GM04504 (cell line): ENCODE results near the gene MED13L.
A peak's percentile ranks its signal among the peaks of the same experiment; 100 is the strongest.
"Not testable (repeated sequence)": the region's sequence is repeated elsewhere in the genome, so short reads cannot be mapped to it uniquely, and the experiment has no call there.

Experiments used
- DNase-seq: peaks from one replicate; pipeline ENCODE4 v3.0.0-alpha.2; 2012; ENCODE audit warnings: low read depth

The MED13L gene

GRCh38 chr12:116055895-116056607, 221.4 kb downstream of the MED13L start:
- DNase-seq: no peak

DNA sequence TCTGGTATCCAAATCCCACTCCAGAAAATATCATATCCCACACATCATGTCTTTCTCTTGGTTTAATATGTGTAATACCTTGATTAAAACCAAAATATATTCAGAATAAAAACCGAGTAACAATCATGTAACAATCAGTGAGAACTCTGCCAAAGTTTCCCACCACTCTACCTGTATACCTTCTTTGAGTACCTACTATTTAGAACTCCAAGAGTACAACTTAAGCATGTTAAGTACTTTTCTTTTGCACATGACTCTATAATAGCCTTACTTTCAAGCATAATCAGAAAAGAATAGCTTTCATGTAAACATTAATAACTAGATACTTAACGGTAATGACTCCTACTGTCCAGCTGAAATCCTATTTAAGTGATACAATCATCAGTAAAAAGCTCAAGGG, 223.2 kb downstream of the MED13L start:
- DNase-seq: no peak

DNA sequence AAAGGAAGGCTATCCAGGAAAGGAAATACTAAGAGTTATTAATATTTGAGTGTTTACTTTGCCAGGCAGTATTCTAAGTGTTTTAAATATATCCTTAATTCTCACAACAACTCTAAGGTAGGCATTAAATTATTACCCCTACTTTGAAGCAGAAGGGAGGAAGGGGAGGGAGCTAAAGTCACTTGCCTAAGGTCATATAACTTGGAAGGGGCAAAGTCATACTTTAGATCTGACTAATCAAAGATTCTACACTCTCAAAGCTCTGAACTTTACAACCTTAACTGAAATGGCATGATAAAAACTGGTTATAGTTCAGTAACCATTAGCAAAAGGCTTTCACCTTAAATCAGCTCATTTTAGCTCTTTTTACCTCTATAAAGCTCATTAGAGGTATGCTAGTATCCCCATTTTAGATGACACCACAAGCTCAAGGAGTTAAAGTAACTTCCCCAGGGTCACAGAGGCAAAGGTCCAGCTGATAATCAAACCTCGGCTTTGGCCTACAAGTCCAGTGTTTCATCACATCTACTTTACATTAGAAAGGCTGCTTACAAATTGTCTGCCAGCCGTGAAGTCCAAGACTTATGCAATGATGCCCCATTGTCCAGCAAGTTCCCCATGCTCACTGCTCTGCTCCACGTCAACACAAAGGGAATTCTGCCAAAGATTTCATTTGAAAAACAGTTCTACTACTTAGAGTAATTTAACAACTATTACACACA, 223.9 kb downstream of the MED13L start:
- DNase-seq: peak; percentile 53

- no peak for DNase-seq
Observed at GRCh38 chr12:116050275-116050674, 227.2 kb downstream of the MED13L start.

- DNase-seq: no peak
Observed at GRCh38 chr12:116048879-116049278, 228.6 kb downstream of the MED13L start.

DNA sequence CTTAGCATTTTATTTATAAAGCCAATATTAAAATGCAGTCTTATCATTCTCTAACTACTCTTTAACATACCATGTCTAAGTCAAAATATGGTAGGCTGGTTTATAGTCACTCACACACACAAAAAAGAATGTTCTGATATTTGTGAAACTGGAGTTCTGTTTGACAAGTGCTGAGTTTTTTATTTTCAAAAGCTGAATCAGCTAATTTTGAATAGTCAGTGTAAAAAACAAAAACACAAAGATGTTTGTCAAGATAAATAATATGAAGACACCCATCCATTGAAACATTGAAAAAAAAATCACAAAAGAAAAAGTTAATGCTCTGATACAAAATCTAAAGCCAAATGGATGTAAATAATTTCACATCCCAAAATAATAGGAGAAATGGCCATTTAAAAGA, 231.5 kb downstream of the MED13L start:
- no peak for DNase-seq

DNA sequence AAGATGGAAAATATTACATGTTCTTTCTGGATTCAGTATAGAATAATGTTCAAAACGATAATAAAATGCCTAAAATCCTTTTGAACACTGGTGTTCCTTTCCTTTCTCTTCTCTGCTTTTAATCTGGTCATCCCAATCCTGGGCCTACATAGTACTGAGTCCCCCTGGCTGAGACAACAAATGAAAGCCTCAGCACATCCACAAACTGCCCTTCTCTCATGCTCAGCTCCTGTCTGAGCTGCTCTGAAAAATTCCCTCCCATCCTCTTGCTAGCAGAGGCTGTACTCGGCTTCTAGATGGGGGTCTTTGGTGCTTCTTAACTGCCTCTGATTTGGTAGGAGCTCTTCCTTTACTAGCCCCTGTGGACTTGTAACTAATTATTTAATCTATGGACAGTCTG, 232.3 kb downstream of the MED13L start:
- no peak for DNase-seq

DNA sequence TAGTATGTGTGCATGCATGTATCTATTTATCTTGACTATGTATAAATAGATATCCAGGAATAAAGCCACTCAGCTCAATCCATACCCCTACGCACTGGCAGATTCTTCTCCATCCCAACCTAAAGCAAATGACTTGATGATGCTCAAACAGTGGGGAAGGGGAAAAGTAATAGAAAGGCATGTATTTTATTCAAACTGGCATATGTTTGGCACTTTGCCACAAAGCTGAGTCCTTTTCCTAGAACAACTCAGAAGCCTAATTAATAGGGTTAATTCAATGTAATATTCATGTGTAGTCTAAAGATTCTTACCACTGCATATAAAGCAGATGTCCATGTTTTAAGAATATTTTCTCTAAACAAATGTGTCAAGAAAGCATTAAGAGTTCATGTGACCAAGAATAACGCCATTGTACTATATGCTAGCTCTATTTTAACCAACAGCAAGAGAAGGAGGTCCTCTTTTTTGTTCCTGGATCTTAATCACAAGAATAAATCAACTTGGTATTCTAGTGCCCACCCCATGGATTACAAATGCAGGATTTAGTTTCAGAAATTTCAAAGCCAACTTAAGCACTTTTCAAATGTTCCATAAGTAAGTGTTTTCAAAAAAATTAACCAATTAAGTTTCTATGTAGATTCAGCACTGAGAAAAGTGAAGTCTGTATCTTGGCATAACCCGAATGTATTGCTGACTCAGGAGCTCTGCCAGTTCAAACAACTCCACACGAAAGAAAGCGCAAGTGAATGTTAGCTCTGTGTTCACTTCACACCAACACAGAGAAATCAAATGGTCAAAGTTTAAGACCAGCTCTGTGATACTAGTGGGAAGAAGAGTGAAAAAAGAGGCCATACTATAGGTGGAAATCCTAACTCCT, 233.6 kb downstream of the MED13L start:
- no peak for DNase-seq

DNA sequence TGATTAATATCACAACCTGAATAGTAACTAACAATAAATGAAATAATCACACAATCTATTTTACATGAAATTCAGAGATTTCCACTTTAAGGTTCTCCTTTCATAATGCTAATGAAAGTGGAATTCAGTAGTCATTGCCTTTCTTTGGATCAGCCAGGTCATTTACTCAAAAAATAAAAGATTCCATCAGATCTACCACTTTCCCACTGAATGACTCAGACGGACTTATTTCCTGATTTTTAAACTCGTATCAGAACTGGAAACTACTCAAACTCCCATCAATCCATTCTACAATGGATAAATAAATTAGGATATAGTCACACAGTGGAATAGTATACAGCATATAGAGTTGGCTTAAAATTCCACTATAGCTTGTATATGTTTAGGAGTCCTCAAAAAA, 237.1 kb downstream of the MED13L start:
- no peak for DNase-seq

DNA sequence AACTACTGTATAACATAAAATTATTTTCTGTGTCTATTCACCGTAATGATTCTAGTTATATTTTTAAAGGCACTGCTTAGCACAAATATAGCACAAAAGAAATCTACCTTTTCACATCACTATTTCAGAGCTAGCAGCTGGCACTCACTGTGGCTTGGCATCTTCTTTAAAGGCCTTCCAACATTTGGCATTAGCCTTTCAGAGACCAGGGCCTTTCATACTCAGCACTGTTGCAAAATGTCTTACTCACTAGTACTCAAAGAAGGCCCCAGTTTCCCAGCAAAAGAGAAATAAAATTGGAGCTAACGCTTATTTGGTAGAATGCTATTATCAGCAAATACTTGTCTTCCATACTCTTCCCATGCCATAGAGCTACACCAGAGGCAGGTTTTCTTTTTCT, 238.4 kb downstream of the MED13L start:
- no peak for DNase-seq

GRCh38 chr12:116037941-116038837, 239.3 kb downstream of the MED13L start:
- peak; percentile 59 for DNase-seq

- DNase-seq: no peak
Observed at GRCh38 chr12:116033765-116034164, 243.7 kb downstream of the MED13L start.

DNA sequence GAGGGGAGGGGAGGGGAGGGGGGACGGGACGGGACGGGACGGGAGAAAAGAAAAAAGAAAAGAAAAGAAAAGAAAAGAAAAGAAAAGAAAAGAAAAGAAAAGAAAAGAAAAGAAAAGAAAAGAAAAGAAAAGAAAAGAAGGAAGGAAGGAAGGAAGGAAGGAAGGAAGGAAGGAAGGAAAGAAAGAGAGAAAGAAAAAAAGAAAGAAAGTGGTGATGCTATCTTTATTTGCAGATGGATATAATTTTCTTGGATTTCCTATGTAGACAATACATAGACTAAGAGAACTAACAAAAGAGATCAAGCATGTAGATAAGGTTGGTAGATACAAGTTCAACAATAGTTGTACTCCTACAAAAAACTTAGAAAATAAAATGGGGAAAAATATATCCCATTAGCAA, 245.9 kb downstream of the MED13L start:
- DNase-seq: not testable (repeated sequence)

GRCh38 chr12:116028619-116029018, 248.9 kb downstream of the MED13L start:
- no peak for DNase-seq

DNA sequence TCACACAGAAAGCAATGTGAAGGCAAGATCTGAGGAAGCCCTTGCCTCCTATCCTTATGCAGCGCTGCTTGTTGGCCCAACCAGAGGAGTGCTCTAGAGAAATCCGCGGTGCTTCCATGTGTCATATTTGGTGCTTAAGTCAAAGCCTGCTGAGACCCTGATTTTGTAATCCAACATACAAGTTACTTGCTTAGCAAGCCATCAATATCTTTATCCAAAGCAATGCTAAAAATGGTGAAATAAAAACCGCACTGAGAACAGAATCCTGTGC, 250.0 kb downstream of the MED13L start:
- DNase-seq: no peak

GRCh38 chr12:116026768-116027550, 250.5 kb downstream of the MED13L start:
- DNase-seq: no peak

GRCh38 chr12:116026346-116026745, 251.1 kb downstream of the MED13L start:
- no peak for DNase-seq

GRCh38 chr12:116024769-116025168, 252.7 kb downstream of the MED13L start:
- DNase-seq: no peak

DNA sequence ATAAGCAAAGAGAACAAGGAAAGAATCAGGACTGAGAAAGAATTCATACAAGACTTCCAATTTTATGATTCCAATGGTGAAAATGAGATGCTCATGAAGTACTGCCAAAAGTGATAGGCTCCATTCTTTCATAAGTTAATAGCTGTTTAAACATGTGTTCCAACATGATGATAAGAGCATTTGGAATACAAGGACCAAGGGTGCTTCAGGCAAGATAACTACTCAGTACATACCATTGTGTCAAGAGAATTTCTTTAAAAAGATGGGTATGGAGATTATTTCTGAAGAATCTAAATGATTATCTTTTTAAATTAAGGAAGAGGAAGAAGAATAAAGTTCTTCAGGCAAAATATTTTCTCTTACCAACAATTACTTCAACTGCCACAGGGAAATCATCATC, 258.1 kb downstream of the MED13L start:
- DNase-seq: no peak

DNA sequence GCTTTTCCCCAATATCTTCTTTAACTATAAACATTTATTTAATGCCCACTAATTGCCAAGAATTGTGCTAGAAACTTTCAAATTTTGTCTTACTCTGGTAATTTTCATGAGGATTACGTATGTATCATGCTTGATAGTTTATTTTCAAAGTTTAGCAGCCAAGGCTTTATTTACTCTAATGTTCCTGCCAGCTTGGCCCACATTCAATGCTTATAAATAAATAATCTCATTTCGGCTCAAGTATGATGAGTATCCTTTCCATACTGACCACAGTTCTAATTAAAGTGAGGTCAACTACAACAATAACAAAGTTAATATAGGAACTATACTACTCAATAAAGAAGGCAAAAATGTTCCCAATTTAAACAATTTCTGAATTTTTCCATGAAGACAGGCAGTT, 259.2 kb downstream of the MED13L start:
- no peak for DNase-seq

GRCh38 chr12:116015525-116015924, 262.0 kb downstream of the MED13L start:
- DNase-seq: no peak
